ENCODE data around the gene SLC11A1. TPM values are rescaled to one million over a fixed set of nuclear protein-coding genes. Genes with fewer than 3 reads are reported as not detected.

Gene SLC11A1
- total and polyA plus RNA-seq, 2 experiments from 2014 or later = 0.31 TPM; not detected in 1

GRCh38 chr2:218392891-218393462, 10.9 kb downstream of the SLC11A1 start:
- H3K27ac Mint-ChIP-seq = no peak overlapping the region
- no peak for DNase-seq (ENCODE audit: low spot score)
- H3K79me2 ChIP-seq (replicated peaks; ENCODE audit: insufficient read depth) = no peaks in the 10 kb centered on the region

More at GRCh38 chr2:218392891-218393462, 10.9 kb downstream of the SLC11A1 start:
- Histone ChIP-seq H3K4me1 (ENCODE audit: insufficient read depth) (peaks cover 17% of the 10 kb centered on the region; the same call in 1 of the 2 replicates), H3K4me2 (no peak overlapping the region), H3F3A (replicated peaks; ENCODE audit: low read depth) (0 out of 2 replicates have a peak, but pooled peaks cover 6% of the 10 kb centered on the region), H3K36me3 (ENCODE audit: insufficient read depth) (no peaks in the 10 kb centered on the region), H3K9me2 (ENCODE audit: insufficient read depth) (no peaks in the 10 kb centered on the region), H3K4me3 (no peak overlapping the region), H2AFZ (no peak overlapping the region), H3K27me3 (ENCODE audit: insufficient read depth) (peaks cover 22% of the 10 kb centered on the region), H4K20me1 (replicated peaks; ENCODE audit: insufficient read depth) (no peaks in the 10 kb centered on the region), H3K27ac (ENCODE audit: low read depth) (no peak overlapping the region)
- Mint-ChIP-seq H3K4me3 (no peak overlapping the region), H3K27me3 (ENCODE audit: insufficient read depth, low read depth, poor library complexity) (peaks cover 46% of the 10 kb centered on the region), H3K4me1 (peaks cover 27% of the 10 kb centered on the region; the same call in 2 of the 3 replicates), H3K36me3 (ENCODE audit: low read depth) (no peaks in the 10 kb centered on the region), H3K9me3 (no peaks in the 10 kb centered on the region)
- ATAC-seq = no peak
- TF ChIP-seq CREB1 (CRISPR knock-in tag; IDR thresholded peaks at IDR 0.05; ENCODE audit: low read depth) (no peak), ZNF462 (CRISPR knock-in tag; IDR thresholded peaks at IDR 0.05) (no peak), ZNF114 (CRISPR knock-in tag; IDR thresholded peaks at IDR 0.05) (no peak), EZH2phosphoT487 (IDR thresholded peaks at IDR 0.05; ENCODE audit: unreplicated experiment) (no peak), JUNB (IDR thresholded peaks at IDR 0.05; ENCODE audit: unreplicated experiment) (no peak), REST (IDR thresholded peaks at IDR 0.05; ENCODE audit: unreplicated experiment) (no peak), ZNF331 (CRISPR knock-in tag; IDR thresholded peaks at IDR 0.05; ENCODE audit: low read depth) (no peak), NANOG (IDR thresholded peaks at IDR 0.05; ENCODE audit: borderline replicate concordance) (no peak), POLR2AphosphoS5 (IDR thresholded peaks at IDR 0.05; ENCODE audit: low read depth) (no peak), CTCF (conservative IDR thresholded peaks at IDR 0.05; ENCODE audit: low read depth in 2 of 2) (no peak), EZH2 (IDR thresholded peaks at IDR 0.05; ENCODE audit: low read depth, unreplicated experiment) (no peak), STAT1 (IDR thresholded peaks at IDR 0.05; ENCODE audit: unreplicated experiment) (no peak), ETS1 (IDR thresholded peaks at IDR 0.05) (no peak)

Measured in GM23338 (cell line).